Neural cell (in vitro differentiated cells): ENCODE data around the gene RPL7A. TPM values are rescaled to one million over a fixed set of nuclear protein-coding genes. Genes with fewer than 3 reads are reported as not detected.

Experiments used
- H2AFZ ChIP-seq: fragments of 200-600, 300-800 bp; sonication (generic), shearing (Covaris generic); 2 replicates; pipeline ENCODE4 v1.6.0; 2014; ENCODE audit warnings: low read depth, mild to moderate bottlenecking, antibody characterized with exemption, low read length, moderate library complexity
- H3F3A ChIP-seq: fragments of 200-600 bp; shearing (Covaris generic); 2 replicates; pipeline ENCODE4 v1.6.1; 2016; ENCODE audit warnings: mild to moderate bottlenecking, moderate library complexity, mixed read lengths, antibody characterized with exemption, low read length; ENCODE audit not compliant: insufficient read depth, poor library complexity, severe bottlenecking
- H3K27ac ChIP-seq: fragments of 200-600, 300-800 bp; sonication (generic), shearing (Covaris generic); 2 replicates; pipeline ENCODE4 v1.5.1; 2014; ENCODE audit warnings: mild to moderate bottlenecking, low read length, moderate library complexity
- H3K27me3 ChIP-seq: fragments of 300-800, 200-600 bp; sonication (generic), shearing (Covaris generic); 2 replicates; pipeline ENCODE4 v1.6.0; 2014; ENCODE audit warnings: mild to moderate bottlenecking, low read depth, low read length, moderate library complexity; ENCODE audit not compliant: insufficient read depth
- H3K36me3 ChIP-seq: fragments of 300-800, 200-600 bp; sonication (generic), shearing (Covaris generic); 2 replicates; pipeline ENCODE4 v1.5.1; 2014; ENCODE audit warnings: mild to moderate bottlenecking, antibody characterized with exemption, low read length, moderate library complexity; ENCODE audit not compliant: insufficient read depth
- H3K4me2 ChIP-seq: fragments of 300-800, 200-600 bp; sonication (generic), shearing (Covaris generic); 2 replicates; pipeline ENCODE4 v1.6.0; 2014; ENCODE audit warnings: mild to moderate bottlenecking, low read length
- H3K4me3 ChIP-seq: fragments of 300-800, 200-600 bp; sonication (generic), shearing (Covaris generic); 2 replicates; pipeline ENCODE4 v1.5.1; 2014; ENCODE audit warnings: mild to moderate bottlenecking, low read length, moderate library complexity
- H3K79me2 ChIP-seq: fragments of 200-600 bp; shearing (Covaris generic); replicated peaks from 2 replicates; pipeline ENCODE4 v1.6.0; 2014; ENCODE audit warnings: mild to moderate bottlenecking, low read length, moderate library complexity; ENCODE audit not compliant: insufficient read depth
- H3K9ac ChIP-seq: fragments of 300-800, 200-600 bp; sonication (generic), shearing (Covaris generic); 2 replicates; pipeline ENCODE4 v1.6.1; 2016; ENCODE audit warnings: mild to moderate bottlenecking, low read length, mixed read lengths
- H3K9me2 ChIP-seq: fragments of 200-600 bp; shearing (Covaris generic); 2 replicates; pipeline ENCODE4 v1.6.1; 2016; ENCODE audit warnings: mild to moderate bottlenecking, low read length, mixed read lengths; ENCODE audit not compliant: insufficient read depth
- H3K9me3 ChIP-seq: fragments of 200-600, 300-800 bp; sonication (generic), shearing (Covaris generic); 2 replicates; pipeline ENCODE4 v1.6.1; 2016; ENCODE audit warnings: mild to moderate bottlenecking, mixed run types, low read length, moderate library complexity, mixed read lengths
- H4K20me1 ChIP-seq: fragments of 200-600 bp; shearing (Covaris generic); 2 replicates; pipeline ENCODE4 v1.6.1; 2016; ENCODE audit warnings: mild to moderate bottlenecking, mixed run types; ENCODE audit not compliant: insufficient read depth
- CTCF ChIP-seq: fragments of 450-650 bp; IDR thresholded peaks from 2 replicates; pipeline ENCODE4 v1.5.1; 2014; ENCODE audit warnings: antibody characterized with exemption, mild to moderate bottlenecking, moderate library complexity; ENCODE audit not compliant: poor library complexity, severe bottlenecking
- EP300 ChIP-seq: fragments of 450-650 bp; conservative IDR thresholded peaks from 2 replicates; pipeline ENCODE4 v1.6.1; 2014; ENCODE audit warnings: antibody characterized with exemption, mild to moderate bottlenecking, moderate library complexity; ENCODE audit not compliant: poor library complexity, severe bottlenecking
- EZH2 ChIP-seq: fragments of 200-600, 300-800 bp; shearing (Covaris generic), sonication (generic); IDR thresholded peaks from 2 replicates; pipeline ENCODE4 v1.6.1; 2014; ENCODE audit warnings: antibody characterized with exemption, low read length, borderline replicate concordance, mild to moderate bottlenecking; ENCODE audit not compliant: insufficient read depth, poor library complexity, severe bottlenecking
- MXI1 ChIP-seq: fragments of 450-650 bp; conservative IDR thresholded peaks from 2 replicates; pipeline ENCODE4 v1.6.1; 2014; ENCODE audit warnings: antibody characterized with exemption, mild to moderate bottlenecking; ENCODE audit not compliant: poor library complexity, severe bottlenecking
- POLR2AphosphoS5 ChIP-seq: IDR thresholded peaks from 2 replicates; pipeline ENCODE4 v1.6.1; 2012
- RAD21 ChIP-seq: fragments of 450-650 bp; conservative IDR thresholded peaks from 2 replicates; pipeline ENCODE4 v1.6.1; 2014; ENCODE audit warnings: antibody characterized with exemption, mild to moderate bottlenecking, moderate library complexity
- REST ChIP-seq: IDR thresholded peaks from 2 replicates; pipeline ENCODE4 v1.6.1; 2012; ENCODE audit warnings: borderline replicate concordance
- SMC3 ChIP-seq: fragments of 450-650 bp; conservative IDR thresholded peaks from 2 replicates; pipeline ENCODE4 v1.6.1; 2014; ENCODE audit warnings: antibody characterized with exemption, mild to moderate bottlenecking, moderate library complexity; ENCODE audit not compliant: poor library complexity
- TAF1 ChIP-seq: IDR thresholded peaks from 2 replicates; pipeline ENCODE4 v1.6.1; 2012; ENCODE audit warnings: low read depth
- polyA plus RNA-seq: library from polyadenylated mRNA; depleted of rRNA; stranded (reverse); fragments of >200 nt; gene quantifications from 2 replicates; pipeline ENCODE4 v1.2.3, GENCODE V29; 2014

Gene RPL7A
- polyA plus RNA-seq, 1 donor from 2014 or later, result 1,987 TPM

- H3K4me2 ChIP-seq, result no peak overlapping the region
- H3K36me3 ChIP-seq, result no peaks in the 10 kb centered on the region
- no peak overlapping the region for H3K4me3 ChIP-seq
- H4K20me1 ChIP-seq, result no peaks in the 10 kb centered on the region
- no peaks in the 10 kb centered on the region for H3K79me2 ChIP-seq
- no peak overlapping the region for H3K27ac ChIP-seq
- no peak overlapping the region for H2AFZ ChIP-seq
- no peaks in the 10 kb centered on the region for H3K9me2 ChIP-seq
- no peak overlapping the region for H3K9ac ChIP-seq
- H3F3A ChIP-seq, result no peaks in the 10 kb centered on the region
- H3K9me3 ChIP-seq, result no peaks in the 10 kb centered on the region
- no peaks in the 10 kb centered on the region for H3K27me3 ChIP-seq
- TF ChIP-seq SMC3 (no peak), RAD21 (no peak), MXI1 (no peak), EZH2 (no peak), TAF1 (no peak), CTCF (no peak), EP300 (no peak), POLR2AphosphoS5 (no peak)
These were observed 45.4 kb downstream of the RPL7A start for GRCh38 chr9:133393399-133393798.

GRCh38 chr9:133394687-133395271 lies 46.8 kb downstream of the RPL7A start:
- H3F3A ChIP-seq, result no peaks in the 10 kb centered on the region
- no peaks in the 10 kb centered on the region for H3K9me2 ChIP-seq
- TF ChIP-seq EP300 (no peak), CTCF (no peak), POLR2AphosphoS5 (no peak), MXI1 (no peak), TAF1 (no peak), EZH2 (no peak), SMC3 (no peak), REST (no peak)
- H2AFZ ChIP-seq, result no peak overlapping the region
- H3K9ac ChIP-seq, result no peak overlapping the region
- H3K27me3 ChIP-seq, result no peaks in the 10 kb centered on the region
- no peak overlapping the region for H3K27ac ChIP-seq
- H3K4me3 ChIP-seq, result no peak overlapping the region
- no peaks in the 10 kb centered on the region for H3K79me2 ChIP-seq
- no peaks in the 10 kb centered on the region for H3K9me3 ChIP-seq
- no peak overlapping the region for H3K4me2 ChIP-seq
- no peaks in the 10 kb centered on the region for H3K36me3 ChIP-seq
- no peaks in the 10 kb centered on the region for H4K20me1 ChIP-seq
